HG03460 (cell line): ENCODE measurements around the gene GPR132.

Experiments
- ATAC-seq: cut with Tn5 transposase; IDR thresholded peaks from one replicate; pipeline ENCODE4 v1.9.1; 2021; ENCODE audit not compliant: unreplicated experiment

Gene GPR132

GRCh38 chr14:105005929-105006830 lies 59.0 kb downstream of the GPR132 start:
- no peak for ATAC-seq

- no peak for ATAC-seq
Observed at GRCh38 chr14:105005329-105005928, 59.8 kb downstream of the GPR132 start.
